ENCODE measurements around the gene SSBP4.
A peak's percentile ranks its signal among the peaks of the same experiment; 100 is the strongest.

Gene SSBP4

DNA sequence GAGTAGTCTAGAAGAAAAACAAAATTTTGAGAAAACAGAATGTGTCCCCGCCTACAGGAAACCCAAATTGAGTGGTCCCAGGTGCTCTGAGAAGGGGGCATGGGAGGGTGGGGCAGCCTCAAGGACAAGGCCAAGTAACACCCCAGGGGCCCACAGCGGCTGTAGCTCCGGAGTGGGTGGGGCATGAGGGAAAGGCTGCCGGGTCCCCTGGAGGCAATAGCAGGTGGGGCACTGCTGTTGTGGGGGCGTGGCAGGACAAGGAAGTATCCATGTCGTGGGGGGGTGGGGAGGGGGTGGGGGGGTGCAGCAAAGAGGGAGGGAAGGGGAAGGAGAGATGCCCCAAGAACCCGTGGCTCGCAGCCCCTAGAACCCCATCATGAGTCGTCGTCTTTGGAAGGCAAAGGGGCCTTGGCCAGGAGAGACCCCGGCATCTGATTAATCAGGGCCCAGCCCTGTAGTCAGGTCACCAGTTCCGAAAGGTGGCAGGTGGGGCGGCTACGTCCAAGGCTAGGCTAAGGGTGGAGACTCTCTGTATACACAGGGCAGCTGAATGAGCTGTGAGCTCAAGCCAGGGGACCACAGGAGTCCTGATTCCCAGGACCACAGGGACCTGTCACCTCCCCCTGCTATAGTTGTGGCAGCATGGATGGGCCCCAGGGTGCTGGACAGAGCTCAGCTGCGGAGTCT lies 26.2 kb downstream of the SSBP4 start:
- no peak for DNase-seq (ENCODE audit: low spot score)

DNA sequence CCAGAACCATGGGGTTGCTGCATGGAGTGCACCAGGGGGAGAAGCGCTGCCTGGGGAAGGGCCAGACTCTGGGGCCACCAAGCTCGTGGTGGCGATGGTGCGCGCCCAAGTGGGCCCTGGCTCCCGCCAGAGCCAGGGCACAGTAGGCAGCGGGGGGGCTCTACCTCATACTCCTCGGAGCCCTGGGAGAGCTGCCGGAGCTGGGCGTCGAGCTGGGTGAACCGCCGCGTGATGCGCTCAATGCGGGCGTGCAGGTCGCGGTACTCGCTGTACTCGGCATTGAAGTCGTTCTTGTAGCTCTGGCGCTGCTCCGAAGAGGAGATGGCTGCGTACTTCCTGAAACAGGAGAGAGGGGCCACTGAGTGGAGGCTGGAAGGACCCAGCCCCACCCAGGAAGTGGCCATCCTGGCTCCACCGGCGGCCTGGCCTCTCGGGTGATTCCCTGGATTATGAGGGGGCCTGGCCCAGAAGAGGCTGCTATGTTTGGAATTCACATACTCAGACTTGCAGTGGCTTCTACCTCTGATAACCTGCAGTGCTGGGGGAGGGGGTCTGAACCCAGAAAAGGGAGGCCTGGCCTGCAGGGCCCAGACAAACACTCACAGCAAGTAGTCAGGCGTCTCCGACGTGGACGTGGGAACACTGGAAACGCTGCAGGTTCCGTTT lies 27.1 kb downstream of the SSBP4 start:
- no peak for DNase-seq (ENCODE audit: low spot score)

DNA sequence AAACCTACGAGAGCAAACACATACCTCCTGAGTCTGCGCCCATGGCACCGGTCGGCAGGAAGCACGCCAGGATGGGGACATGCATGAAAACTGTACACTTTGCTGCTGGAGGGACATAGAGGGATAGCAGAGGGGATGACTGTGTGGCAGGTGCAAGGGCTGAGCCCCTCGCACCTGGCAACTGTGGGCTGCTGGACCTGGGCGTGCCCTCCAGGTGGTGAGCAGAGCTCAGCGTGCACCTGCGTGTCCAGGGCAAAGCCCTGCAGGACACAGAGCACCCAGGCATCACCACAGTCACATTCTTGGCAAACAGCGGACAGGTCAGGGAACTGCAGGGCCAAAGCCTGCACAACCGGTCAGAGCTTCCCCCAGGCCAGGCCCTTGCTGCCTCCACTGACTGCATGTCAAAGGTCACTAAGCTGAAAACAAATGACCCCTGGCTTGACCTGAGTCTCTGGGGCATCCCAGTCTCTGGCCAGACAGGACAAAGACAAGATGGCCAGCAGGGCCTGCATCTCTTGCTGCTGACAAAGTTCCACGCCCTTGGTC lies 27.7 kb downstream of the SSBP4 start:
- DNase-seq (ENCODE audit: low spot score) = no peak

DNA sequence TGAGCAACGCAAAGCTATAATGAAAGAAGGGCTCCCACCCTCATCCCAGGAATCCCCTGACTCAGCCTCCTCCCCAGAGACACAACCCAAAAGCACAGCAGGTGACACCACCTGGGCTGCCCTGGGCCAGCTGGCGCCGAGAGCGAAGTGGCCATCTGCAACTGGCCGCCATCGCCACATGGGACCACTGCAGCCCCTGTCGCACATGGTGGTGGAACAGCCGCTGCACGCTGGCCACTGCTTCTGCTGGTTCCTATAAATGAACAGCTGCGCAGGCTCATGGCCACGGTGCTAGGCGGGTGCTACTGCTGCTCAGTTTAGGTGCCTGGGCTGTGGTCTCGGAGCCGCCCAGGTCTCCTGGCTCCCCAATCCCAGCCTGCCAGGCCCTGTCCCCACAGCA lies 30.4 kb downstream of the SSBP4 start:
- DNase-seq (ENCODE audit: low spot score) = no peak

DNA sequence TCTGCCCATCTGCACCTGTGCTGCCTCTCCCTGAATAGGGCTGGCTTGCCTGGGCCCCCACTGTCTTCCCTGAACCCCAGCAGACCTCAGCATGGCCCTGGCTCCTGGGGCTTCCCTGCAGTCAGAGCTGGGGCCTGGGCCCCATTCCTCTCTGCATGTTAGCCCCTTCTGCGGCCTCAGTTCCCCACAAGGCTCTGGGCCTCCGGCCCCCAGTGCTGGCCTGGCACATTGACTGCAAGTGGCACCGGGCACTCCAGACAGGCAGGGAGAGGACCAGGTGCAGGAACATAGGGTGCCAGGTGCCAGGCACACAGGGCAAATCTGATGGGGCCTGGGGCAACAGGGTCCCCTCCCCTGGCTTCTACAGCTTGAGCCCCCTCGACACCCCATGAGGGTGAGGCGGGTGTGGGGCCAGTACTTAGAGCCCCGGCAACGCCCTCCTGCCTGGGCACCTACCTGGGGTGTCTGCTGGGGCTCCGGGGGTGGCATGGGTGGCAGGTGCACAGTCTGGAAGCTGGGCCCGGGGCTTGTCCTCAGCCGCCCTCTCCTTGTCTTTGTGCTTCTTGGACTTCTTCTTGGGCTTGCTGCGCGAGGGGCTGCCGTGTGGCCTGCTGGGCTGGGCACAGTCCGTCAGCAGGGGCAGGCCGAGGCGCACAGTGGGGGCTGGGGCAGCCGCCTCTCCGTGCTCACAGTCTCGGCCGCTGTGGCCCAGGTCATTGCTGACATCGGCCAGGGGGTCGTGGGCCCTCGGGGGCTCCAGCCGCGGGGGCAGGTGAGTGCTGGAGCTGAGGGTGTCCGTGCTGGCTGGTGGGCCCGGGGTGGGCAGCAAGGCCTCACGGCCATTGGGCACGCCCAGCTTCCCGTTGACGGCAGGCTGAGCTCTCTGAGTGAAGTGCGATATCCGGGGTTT lies 31.1 kb downstream of the SSBP4 start:
- no peak for DNase-seq (ENCODE audit: low spot score)

DNA sequence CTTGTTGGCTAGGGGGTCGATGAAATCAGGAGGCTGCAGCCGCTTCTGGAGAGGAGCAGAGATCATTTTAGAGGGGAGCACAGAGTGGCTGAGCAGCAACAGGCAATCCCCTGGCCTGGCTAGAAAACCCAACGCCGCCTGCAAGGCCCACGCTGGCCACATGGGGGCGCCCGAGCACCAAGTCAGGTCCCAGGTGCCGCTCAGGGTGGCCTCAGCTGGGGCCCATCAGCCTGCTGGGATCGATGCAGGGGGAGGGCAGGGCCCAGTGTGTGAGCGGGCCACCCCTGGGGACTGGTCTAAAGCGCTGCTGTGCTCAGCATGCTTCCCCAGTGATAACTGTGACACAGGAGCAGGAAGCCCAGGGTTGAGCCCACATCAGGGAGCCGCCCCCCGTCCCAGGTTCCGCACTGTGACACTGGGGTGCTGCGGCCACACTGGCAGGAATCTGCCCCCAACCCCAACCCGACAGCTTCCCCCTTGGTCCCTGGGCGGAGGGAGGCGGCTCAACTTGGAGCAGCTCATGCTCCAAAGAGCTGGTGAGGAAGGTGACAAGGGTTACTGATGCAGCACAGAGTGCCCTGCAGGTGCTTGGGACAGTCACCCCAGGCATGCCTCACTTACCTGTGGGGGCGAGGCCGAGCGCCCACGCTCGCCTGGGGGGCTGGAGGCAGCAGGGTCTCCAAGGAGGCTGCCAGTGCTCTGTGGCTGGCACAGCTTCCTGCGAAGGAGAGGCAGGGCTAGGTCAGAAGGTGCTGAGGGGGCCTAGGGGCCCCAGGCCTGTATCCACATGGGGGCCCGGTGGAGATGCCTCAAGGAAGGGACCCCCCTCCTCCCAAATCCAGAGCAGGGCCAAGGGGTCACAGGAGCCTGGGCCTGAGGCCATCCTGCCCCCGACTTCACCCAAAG lies 32.0 kb downstream of the SSBP4 start:
- peak; percentile 87 for DNase-seq (ENCODE audit: low spot score)

DNA sequence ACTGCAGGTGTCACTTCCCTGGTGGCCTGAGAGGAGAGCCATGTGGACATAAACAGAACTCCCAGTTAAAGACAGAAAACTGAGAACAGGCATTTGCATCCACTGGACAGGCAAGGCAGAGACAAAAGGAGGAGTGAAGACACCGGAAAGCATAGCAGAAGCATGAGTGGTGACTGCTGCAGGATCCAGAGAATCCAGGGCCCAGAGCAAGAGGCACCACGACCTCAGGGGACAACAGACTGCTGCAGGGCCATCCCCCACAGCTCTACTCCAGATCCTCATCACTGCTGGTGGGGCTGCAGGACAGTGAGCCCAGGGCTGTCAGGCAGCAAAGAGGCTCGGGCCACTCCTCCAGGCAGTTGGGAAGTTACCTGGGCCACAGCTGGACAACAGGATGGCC lies 33.2 kb downstream of the SSBP4 start:
- no peak for DNase-seq (ENCODE audit: low spot score)

DNA sequence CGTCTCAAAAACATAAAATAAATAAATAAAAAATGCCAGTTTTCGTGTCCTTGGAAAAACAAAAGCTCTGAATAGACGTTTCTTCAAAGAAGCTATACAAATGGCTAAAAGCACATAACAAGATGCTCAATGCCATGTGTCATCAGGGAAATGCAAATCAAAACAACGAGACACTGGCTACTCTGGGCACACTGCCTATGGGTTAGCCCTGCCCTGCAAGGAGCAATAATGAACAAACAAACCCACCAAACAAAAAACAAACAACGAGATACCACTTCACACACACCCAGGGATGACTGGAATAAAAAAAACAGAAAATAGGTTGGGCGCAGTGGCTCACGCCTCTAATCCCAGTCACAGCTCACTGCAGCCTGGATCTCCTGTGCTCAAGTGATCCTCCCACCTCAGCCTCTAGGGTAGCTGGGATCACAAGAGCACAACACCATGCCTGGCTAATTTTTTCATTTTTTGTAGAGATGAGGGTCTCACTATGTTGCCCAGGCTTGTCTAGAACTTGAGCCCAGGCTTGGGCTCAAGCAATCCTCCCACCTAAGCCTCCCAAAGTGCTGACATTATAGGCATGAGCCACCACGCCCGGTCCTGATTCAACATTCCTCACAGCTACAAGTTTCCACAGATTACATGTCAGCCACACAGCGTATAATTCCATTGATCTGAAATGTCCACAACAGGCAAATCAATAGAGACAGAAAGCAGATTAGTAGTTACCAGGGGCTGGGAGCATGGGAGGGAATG lies 34.2 kb downstream of the SSBP4 start:
- no peak for DNase-seq (ENCODE audit: low spot score)

DNA sequence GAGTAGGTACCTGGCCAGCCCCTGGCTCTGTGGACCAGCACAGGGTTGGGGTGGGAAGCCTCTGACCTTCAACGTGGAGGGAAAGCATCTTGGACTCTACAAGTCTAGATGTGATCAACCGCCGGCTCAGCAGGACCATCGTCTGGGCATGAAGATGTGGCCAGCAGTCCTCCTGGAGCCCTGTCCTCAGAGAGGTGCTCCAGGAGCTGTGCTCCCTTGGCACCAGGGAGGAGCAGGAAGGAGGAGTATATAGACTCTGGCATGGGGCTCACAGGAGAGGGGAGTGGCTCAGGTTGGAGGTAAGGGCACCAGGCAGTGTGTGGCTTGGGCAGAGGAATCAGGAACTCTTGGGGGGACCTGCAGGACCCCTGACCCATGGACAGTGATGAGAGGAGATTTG lies 37.1 kb downstream of the SSBP4 start:
- no peak for DNase-seq (ENCODE audit: low spot score)

DNA sequence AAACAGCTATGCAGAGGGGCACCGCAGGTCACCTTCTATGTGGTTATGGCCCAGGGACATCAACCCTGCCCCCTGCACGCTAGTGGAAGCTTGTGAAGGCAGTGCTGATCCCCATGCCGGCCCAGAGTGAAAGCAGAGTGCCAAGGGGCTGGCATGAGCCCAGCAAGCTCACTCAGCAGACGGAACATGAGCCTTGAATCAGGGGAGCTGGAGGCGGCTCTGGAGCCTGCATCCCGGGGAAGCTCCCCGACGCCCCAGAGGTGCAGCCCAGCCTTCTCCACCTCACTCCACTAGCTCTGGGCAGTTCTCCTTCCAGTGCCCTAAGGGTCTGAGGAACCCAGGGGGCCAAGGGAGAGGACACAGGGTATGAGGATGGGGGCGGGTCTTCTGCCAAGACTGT lies 37.8 kb downstream of the SSBP4 start:
- no peak for DNase-seq (ENCODE audit: low spot score)

DNA sequence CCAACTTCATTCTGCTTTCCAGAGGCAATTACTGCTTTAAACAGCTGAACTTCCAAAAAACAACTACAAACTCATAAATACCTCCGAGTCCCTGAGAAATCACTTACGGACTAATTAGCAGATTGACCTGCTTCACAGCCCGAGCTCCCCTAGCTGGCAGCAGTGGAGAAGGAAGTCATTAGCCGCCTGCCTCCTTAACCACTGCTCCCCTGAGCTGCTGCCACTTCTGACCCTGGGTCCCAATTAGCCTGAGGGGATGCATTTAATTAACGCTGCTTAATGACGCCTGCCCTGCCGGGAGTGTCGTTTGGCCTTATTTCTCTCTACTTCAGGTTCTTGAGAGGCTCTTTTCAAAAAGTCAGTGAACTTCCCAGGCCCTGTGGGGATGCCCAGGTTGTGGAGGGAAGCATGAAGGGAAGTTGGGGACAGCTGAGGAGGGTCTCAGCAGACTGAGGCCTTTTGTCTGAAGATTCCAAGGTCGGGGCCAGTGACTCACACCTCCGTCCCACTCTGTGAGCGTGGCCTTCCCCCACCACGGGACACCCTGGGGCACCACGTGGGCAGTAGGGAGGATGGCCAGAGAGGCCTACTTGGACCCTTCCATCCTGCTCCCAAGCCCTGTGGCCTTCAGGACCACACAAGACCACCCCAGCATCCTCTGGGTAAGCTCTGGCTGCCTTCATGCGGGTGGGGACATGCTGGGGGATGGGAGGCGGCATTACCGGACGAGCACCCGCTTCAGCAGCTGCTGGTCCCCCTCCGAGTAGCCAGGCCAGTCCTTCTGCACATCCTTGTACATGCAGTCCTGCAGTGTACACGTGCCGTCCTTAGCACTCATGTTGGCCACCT lies 38.5 kb downstream of the SSBP4 start:
- no peak for DNase-seq (ENCODE audit: low spot score)

DNA sequence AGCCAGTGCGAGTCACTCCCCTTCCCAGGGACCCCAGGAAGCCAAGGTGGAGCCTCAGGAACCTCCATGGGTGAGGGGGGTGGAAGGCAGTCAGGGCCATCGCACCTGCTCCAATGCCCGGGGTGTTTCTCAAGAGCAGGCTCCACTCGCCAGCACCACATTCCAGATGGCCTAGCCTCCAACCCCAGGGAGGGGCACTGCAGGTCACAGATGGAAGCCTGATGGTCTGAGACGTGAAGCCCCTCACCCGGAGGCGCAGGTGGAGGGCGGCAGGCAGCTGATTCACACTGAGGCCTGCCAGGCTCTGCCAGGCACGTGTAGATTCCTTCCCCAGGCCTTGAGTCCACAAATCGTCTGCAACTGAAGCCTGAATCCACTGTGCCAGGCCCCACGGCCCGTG lies 41.7 kb downstream of the SSBP4 start:
- no peak for DNase-seq (ENCODE audit: low spot score)

DNA sequence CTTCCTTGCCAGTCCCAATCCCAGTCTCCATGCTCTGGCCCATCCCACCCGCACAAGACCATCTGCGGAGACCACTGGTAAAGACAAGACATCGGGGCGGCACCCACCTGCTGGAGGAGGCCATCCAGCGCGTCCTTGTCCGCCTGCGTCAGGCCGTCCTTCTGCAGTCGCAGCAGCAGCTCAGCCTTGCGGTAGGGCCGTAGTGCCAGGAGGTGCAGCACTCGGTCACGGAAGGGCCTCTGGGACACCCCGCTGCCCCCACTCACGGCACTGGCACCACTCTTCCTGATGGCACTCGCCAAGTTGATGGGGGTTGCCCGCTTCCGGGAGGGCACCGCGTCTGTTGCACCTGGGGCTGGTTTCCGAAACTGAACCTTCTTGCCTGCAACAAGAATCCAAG lies 42.3 kb downstream of the SSBP4 start:
- DNase-seq (ENCODE audit: low spot score) = no peak

DNA sequence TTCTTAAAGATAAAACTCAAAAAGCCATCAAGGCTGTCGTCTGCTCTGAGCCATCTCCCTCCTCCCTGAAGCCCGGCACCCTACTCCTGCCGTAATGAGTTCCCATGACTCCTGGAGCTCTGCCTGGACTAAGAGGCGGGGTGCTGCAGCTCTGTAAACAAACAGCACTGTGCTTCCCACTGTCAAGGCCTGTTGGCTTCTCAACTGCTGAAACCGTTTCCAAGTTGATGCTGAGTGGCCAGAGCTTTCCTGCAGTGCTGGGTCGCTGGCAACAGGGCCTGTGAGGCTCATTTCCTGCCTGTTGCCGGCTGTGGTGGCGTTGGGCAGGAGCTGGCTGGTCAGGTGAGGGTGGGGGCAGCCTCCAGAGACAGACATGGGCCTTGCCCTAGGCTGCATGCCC lies 45.4 kb downstream of the SSBP4 start:
- peak; percentile 94 for DNase-seq (ENCODE audit: low spot score)

DNA sequence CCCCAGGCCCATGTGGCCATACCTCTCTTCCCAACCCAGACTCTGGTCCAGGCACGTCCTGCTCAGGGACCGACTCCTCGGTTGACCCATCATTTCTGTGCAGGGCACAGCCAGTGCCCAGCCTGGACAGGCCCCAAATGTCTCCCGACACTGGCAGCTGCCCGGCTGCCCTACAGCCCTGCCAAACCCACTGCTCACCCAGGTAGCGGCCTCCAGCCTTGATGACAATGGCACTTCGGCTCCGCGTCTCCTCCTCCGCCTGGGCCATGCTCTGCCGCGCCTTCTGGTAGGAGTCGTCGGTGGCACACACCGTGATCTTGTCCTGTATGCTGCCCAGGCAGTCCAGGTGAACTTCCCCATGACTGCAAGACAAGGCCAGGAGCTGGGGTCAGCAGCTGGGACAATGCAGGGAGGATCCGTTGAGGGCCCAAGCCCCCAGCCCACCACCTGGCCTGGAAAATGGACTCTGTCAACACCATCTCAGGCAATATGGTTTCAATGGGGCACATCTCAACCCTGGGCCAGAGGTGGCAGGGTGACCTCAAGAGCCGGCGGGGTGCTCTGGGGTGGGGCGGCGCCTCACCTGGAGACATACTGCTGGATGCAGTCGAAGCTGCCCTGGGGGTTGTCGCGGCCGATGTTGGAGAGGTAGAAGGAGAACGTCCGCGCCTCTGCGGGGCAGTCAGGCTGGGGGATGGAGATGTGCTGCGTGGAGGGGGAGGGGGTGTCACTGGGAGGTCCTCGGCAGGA lies 46.2 kb downstream of the SSBP4 start:
- DNase-seq (ENCODE audit: low spot score) = no peak

DNA sequence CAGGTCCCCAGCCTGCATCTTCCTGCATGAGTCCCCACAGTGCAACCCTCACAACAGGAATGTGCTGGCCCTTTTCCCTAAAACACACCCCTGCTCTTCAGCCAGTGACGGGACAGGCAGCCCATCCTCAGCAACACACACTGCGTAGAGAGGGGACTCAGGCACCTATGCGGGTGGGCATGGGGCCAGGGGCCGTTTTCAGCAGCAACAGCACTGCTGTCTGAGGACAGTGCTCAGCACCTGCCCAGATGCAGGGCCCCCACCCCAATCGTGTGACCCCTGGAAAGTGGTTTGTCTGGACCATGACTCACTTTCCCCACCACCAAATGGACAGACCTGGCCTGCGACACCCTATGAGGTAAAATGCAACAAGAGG lies 46.8 kb downstream of the SSBP4 start:
- no peak for DNase-seq (ENCODE audit: low spot score)

DNA sequence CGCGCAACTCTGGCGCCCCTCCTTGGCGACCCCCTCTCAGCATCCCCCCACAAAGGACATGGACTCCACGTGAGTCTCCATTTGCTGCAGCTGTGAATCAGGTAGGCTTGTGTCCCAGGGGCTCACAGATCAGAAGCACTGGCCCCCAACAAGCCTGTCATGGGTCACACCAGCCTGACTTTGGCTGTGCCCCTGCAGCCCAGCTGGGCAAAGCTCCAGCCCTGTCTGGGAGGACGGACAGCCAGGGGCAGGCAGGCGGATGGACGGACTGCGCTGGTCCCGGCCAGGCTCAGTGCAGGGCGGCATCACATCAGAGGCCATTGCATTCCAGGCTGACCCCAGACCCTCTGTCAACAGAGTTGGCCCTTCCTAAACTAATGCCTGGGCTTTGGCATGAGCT lies 47.2 kb downstream of the SSBP4 start:
- no peak for DNase-seq (ENCODE audit: low spot score)

DNA sequence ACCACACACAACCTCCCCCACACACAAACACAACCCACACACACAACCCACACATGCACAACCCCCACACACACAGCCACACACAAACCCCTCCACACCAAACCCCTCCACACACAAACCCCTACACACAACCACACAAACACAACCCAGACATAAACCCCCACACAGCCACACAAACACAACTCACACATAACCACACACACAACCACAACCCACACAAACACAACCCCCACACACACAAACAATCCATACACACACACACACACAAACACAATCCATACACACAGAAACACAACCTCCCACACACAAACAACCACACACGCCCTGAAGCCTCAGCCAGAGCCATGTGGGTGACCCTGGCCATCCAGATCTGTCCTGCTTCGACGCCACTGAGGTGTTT lies 48.8 kb downstream of the SSBP4 start:
- DNase-seq (ENCODE audit: low spot score) = no peak

DNA sequence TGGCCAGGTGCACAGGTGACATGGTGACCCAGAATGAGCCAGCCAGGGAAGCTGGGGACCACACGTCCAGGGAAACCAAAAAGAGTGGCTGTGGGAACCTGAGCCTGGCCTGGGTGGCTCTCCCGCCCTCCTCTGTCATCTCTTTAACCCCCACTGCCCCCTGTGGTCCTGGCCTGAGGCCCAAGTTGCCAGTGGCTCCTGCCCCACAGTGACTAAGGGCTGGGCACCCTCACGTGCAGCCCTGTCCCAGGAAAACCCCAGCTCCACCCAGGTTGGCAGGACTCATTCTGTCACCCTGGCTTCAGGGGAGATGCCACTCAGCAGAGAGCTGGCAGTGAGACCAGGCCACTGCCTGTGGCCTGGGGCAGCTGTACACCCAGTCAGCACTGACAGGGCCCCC lies 49.3 kb downstream of the SSBP4 start:
- no peak for DNase-seq (ENCODE audit: low spot score)

All from hepatic stellate cell (primary cell).